HG03095 (cell line): Measurements from ENCODE around the gene LMAN2.

ENCODE experiments used
- ATAC-seq: cut with Tn5 transposase; IDR thresholded peaks from one replicate; pipeline ENCODE4 v1.9.1; 2021; ENCODE audit warnings: moderate library complexity; ENCODE audit not compliant: unreplicated experiment

The LMAN2 gene

GRCh38 chr5:177351392-177352329, at the start of gene LMAN2:
Gene LMAN2 (minus strand): TSS chr5:177351668. CDS start chr5:177351647, 21 bp downstream.
- peak; percentile 91 for ATAC-seq

GRCh38 chr5:177399997-177400868, 48.8 kb upstream of the LMAN2 start, which contains the start of gene PFN3:
Gene PFN3 (minus strand): TSS chr5:177400661. CDS start chr5:177400576, 85 bp downstream.
- ATAC-seq = no peak

GRCh38 chr5:177397875-177398390, 46.5 kb upstream of the LMAN2 start:
- ATAC-seq = no peak

- no peak for ATAC-seq
These were observed 45.3 kb upstream of the LMAN2 start for GRCh38 chr5:177396807-177397206.

GRCh38 chr5:177396078-177396477, 44.6 kb upstream of the LMAN2 start:
- no peak for ATAC-seq

GRCh38 chr5:177393990-177394389, 42.5 kb upstream of the LMAN2 start:
- ATAC-seq = no peak

- no peak for ATAC-seq
These were observed 41.8 kb upstream of the LMAN2 start for GRCh38 chr5:177393206-177393765.

GRCh38 chr5:177392765-177393164, 41.3 kb upstream of the LMAN2 start:
- ATAC-seq = no peak

GRCh38 chr5:177390363-177391300, 39.2 kb upstream of the LMAN2 start:
- ATAC-seq = peak; percentile 52

- ATAC-seq = peak; percentile 46
These were observed 38.0 kb upstream of the LMAN2 start for GRCh38 chr5:177389241-177390169.

- ATAC-seq = no peak
These were observed 37.1 kb upstream of the LMAN2 start for GRCh38 chr5:177388521-177389052.

- ATAC-seq = no peak
These were observed 35.9 kb upstream of the LMAN2 start for GRCh38 chr5:177387405-177387804.

GRCh38 chr5:177386542-177386941, 35.1 kb upstream of the LMAN2 start:
- no peak for ATAC-seq

GRCh38 chr5:177385720-177386119, 34.3 kb upstream of the LMAN2 start:
- ATAC-seq = no peak

GRCh38 chr5:177384134-177384533, 32.7 kb upstream of the LMAN2 start, which contains the start of gene SLC34A1:
Gene SLC34A1 (plus strand): TSS chr5:177384434. CDS start chr5:177385742, 1,308 bp downstream.
- ATAC-seq = no peak

- no peak for ATAC-seq
These were observed 31.7 kb upstream of the LMAN2 start for GRCh38 chr5:177383181-177383580.

- ATAC-seq = no peak
These were observed 31.1 kb upstream of the LMAN2 start for GRCh38 chr5:177382423-177383029.

- no peak for ATAC-seq
These were observed 29.3 kb upstream of the LMAN2 start for GRCh38 chr5:177380805-177381126.
